Anterior cingulate cortex (tissue), 58 donors: Measurements from ENCODE around the gene CORO2A.

ENCODE experiments used
- DNase-seq, 58 donors: peaks; one replicate each; lab custom pipeline; 2025; lab: John Stamatoyannopoulos, UW

The CORO2A gene

GRCh38 chr9:98192503-98193335, at the start of gene CORO2A:
Gene CORO2A (minus strand): TSS chr9:98192637. CDS start chr9:98157660, 34,977 bp downstream.
- DNase-seq, result peak in 47 of 58 donors; percentile 8 to 74 (median 38)

GRCh38 chr9:98241357-98242300, 49.2 kb upstream of the CORO2A start:
- DNase-seq, result no peak

- DNase-seq, result no peak
Observed at GRCh38 chr9:98240475-98240874, 48.0 kb upstream of the CORO2A start.

- no peak for DNase-seq
Observed at GRCh38 chr9:98236901-98237487, 44.6 kb upstream of the CORO2A start.

GRCh38 chr9:98235126-98235525, 42.7 kb upstream of the CORO2A start:
- no peak for DNase-seq

- DNase-seq, result no peak
Observed at GRCh38 chr9:98234245-98234825, 41.9 kb upstream of the CORO2A start.

- no peak for DNase-seq
Observed at GRCh38 chr9:98232926-98233325, 40.5 kb upstream of the CORO2A start.

- peak in 2 of 58 donors; percentile 13 to 39 for DNase-seq
Observed at GRCh38 chr9:98231770-98232478, 39.5 kb upstream of the CORO2A start.

- DNase-seq, result no peak
Observed at GRCh38 chr9:98230789-98231188, 38.4 kb upstream of the CORO2A start.

GRCh38 chr9:98230304-98230703, 37.9 kb upstream of the CORO2A start:
- no peak for DNase-seq

- no peak for DNase-seq
Observed at GRCh38 chr9:98229620-98230019, 37.2 kb upstream of the CORO2A start.

- DNase-seq, result no peak
Observed at GRCh38 chr9:98229090-98229395, 36.6 kb upstream of the CORO2A start.

- no peak for DNase-seq
Observed at GRCh38 chr9:98228392-98229089, 36.1 kb upstream of the CORO2A start.

- no peak for DNase-seq
Observed at GRCh38 chr9:98227883-98228282, 35.4 kb upstream of the CORO2A start.

- no peak for DNase-seq
Observed at GRCh38 chr9:98226957-98227356, 34.5 kb upstream of the CORO2A start.

GRCh38 chr9:98226516-98226915, 34.1 kb upstream of the CORO2A start:
- DNase-seq, result no peak

GRCh38 chr9:98225015-98225442, 32.6 kb upstream of the CORO2A start:
- no peak for DNase-seq

GRCh38 chr9:98222885-98223691, 30.7 kb upstream of the CORO2A start:
- no peak for DNase-seq

GRCh38 chr9:98220911-98221310, 28.5 kb upstream of the CORO2A start:
- DNase-seq, result no peak
